ENCODE results near the gene STAT3.
"Not testable (repeated sequence)": the region's sequence is repeated elsewhere in the genome, so short reads cannot be mapped to it uniquely, and the experiment has no call there.

The STAT3 gene

DNA sequence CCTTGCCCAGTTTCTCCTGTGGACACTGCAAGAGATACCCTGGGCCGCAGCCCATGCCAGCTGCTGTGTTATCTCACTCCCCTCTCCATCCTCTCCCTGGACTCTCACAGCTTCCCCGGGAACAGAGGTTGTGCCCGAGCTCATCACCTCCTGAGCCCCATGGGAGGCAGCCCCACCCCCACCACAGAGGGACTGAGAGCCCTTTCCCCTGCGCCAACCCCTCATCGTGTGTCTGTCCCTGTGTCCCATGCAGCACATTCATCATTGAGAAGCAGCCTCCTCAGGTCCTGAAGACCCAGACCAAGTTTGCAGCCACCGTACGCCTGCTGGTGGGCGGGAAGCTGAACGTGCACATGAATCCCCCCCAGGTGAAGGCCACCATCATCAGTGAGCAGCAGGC is 87.2 kb downstream of the STAT3 start (continued):
- TF ChIP-seq, protein P1, sequence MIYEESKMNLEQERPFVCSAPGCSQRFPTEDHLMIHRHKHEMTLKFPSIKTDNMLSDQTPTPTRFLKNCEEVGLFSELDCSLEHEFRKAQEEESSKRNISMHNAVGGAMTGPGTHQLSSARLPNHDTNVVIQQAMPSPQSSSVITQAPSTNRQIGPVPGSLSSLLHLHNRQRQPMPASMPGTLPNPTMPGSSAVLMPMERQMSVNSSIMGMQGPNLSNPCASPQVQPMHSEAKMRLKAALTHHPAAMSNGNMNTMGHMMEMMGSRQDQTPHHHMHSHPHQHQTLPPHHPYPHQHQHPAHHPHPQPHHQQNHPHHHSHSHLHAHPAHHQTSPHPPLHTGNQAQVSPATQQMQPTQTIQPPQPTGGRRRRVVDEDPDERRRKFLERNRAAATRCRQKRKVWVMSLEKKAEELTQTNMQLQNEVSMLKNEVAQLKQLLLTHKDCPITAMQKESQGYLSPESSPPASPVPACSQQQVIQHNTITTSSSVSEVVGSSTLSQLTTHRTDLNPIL (CRISPR knock-in tag; IDR thresholded peaks at IDR 0.05; ENCODE audit: low read depth), result no peak
- TF ChIP-seq, protein P2, sequence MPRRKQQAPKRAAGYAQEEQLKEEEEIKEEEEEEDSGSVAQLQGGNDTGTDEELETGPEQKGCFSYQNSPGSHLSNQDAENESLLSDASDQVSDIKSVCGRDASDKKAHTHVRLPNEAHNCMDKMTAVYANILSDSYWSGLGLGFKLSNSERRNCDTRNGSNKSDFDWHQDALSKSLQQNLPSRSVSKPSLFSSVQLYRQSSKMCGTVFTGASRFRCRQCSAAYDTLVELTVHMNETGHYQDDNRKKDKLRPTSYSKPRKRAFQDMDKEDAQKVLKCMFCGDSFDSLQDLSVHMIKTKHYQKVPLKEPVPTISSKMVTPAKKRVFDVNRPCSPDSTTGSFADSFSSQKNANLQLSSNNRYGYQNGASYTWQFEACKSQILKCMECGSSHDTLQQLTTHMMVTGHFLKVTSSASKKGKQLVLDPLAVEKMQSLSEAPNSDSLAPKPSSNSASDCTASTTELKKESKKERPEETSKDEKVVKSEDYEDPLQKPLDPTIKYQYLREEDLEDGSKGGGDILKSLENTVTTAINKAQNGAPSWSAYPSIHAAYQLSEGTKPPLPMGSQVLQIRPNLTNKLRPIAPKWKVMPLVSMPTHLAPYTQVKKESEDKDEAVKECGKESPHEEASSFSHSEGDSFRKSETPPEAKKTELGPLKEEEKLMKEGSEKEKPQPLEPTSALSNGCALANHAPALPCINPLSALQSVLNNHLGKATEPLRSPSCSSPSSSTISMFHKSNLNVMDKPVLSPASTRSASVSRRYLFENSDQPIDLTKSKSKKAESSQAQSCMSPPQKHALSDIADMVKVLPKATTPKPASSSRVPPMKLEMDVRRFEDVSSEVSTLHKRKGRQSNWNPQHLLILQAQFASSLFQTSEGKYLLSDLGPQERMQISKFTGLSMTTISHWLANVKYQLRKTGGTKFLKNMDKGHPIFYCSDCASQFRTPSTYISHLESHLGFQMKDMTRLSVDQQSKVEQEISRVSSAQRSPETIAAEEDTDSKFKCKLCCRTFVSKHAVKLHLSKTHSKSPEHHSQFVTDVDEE (CRISPR knock-in tag; IDR thresholded peaks at IDR 0.05), result no peak
- no peak for TF ChIP-seq TOX (CRISPR knock-in tag; IDR thresholded peaks at IDR 0.05; ENCODE audit: borderline replicate concordance)

DNA sequence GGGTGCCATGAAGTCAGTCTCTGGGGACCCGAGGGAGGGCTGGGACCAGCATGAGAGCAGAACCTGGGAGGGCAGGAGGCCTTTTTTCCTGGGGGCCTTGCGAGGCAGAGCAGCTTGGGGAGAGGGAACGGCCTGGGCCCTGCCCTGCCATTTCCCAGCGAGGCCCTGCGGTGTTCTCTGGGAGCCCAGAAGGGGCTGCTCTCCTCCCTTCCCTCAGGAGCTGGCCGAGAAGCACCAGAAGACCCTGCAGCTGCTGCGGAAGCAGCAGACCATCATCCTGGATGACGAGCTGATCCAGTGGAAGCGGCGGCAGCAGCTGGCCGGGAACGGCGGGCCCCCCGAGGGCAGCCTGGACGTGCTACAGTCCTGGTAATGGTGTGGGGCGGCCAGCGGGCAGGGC is 88.3 kb downstream of the STAT3 start:
- ATAC-seq, result not testable (repeated sequence)

DNA sequence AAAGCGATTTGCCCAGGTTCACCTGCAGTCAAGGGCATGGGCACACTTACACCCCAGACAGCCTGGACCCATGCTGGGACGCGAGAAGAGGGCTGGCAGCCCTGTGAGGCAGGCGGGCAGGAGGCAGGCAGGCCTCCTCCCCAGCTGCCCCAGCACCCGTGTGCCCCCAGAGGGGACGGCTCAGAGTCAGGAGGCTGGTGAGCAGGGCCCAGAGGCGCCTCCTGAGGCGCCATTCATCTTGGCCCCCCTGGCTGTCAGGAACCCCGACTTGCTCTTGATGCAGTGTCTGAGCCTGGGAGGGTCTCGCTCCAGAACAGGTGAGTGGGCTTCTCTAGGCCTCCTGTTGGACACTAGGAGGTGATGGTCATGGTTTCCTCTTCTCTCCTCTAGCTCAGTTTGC is 88.9 kb downstream of the STAT3 start:
- ATAC-seq, result not testable (repeated sequence)

DNA sequence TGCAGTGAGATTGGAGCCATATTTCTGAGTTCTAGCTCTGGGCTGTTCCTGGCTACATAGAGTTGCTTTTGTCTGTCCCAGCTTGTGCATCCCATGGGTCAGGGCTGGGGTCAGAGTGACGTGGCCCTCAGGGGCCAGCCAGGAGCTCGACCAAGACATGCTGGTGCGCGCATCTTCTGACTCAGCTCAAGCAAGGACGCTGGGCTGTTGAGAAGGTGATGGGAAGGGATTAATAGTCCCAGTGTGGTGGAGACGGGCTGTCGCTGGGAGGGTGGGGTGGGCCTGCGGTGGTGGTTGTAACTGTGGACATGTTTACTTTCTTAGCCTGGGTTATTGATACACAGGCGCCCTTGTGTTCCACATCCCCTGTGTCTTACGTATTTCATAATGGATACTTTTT is 90.5 kb downstream of the STAT3 start:
- ATAC-seq, result not testable (repeated sequence)

DNA sequence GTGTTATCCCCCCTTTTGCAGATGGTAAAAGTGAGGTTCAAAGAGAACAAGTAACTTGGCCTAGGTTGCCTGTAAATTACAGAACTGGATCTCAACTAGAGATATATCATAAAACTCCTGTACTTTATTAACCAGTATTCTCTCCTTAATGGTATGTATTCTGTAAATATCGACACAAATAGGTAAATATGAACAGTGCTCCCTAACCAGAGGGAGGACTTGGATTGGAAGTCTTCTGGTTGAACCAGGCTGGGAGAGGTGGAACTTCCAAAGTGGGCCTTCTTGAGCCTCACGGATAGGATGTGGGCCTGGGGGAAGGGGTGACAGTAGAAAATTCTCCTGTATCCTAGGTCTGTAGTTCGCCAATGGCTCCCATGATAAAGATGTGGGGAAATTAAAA is 92.2 kb downstream of the STAT3 start:
- no peak for TF ChIP-seq OSR1 (CRISPR knock-in tag; IDR thresholded peaks at IDR 0.05)
- TF ChIP-seq ZNF70 (CRISPR knock-in tag; IDR thresholded peaks at IDR 0.05), result no peak
- ATAC-seq, result no peak

DNA sequence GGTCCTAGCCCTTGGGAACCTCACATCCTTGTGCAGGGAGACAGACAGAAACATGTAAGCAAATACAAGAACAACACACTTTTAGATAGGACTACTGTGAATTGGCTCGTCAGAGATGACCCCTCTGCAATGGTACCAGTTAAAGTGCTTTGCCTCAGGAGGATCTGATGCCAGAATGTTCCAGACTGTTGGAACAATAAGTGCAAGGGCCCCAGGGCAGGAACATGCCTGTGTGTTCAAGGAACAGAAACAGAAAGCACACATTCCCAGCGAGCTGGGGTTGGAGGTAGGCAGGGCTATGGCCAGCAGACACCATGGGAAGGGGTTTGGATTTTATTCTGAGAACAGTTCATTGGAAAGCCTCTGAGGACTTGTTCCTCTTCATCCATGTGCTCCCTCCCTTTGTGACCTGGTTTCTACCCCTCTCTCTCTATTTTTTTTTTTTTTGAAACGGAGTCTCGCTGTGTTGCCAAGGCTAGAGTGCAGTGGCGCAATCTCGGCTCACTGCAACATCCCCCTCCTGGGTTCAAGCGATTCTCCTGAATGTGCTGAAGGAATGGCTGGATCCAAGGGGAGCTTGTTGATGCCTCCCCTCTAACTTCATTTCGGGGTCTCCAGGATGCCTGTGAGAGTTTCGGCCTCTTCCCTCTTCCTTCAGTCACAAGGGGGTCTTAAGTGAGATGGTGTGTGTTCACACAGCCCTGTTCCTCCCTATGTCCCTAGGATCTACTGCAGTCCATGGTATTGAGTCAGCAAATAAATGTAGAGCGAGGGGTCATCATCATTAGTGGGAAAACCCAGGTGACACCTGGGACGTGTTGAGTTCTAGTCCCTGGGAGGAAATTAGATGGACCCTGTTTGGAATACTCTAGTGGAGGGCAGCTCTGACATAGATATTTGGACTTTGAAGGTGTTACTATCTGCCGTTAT is 93.5 kb downstream of the STAT3 start:
- TF ChIP-seq PPARA (CRISPR knock-in tag; IDR thresholded peaks at IDR 0.05; ENCODE audit: borderline replicate concordance) (no peak), RARB (CRISPR knock-in tag; IDR thresholded peaks at IDR 0.05) (no peak), SNAI2 (CRISPR knock-in tag; IDR thresholded peaks at IDR 0.05) (no peak), ZNF8 (CRISPR knock-in tag; IDR thresholded peaks at IDR 0.05) (no peak), ESRRG (CRISPR knock-in tag; IDR thresholded peaks at IDR 0.05) (no peak)
- TF ChIP-seq, protein P3, sequence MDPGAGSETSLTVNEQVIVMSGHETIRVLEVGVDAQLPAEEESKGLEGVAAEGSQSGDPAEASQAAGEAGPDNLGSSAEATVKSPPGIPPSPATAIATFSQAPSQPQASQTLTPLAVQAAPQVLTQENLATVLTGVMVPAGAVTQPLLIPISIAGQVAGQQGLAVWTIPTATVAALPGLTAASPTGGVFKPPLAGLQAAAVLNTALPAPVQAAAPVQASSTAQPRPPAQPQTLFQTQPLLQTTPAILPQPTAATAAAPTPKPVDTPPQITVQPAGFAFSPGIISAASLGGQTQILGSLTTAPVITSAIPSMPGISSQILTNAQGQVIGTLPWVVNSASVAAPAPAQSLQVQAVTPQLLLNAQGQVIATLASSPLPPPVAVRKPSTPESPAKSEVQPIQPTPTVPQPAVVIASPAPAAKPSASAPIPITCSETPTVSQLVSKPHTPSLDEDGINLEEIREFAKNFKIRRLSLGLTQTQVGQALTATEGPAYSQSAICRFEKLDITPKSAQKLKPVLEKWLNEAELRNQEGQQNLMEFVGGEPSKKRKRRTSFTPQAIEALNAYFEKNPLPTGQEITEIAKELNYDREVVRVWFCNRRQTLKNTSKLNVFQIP (CRISPR knock-in tag; IDR thresholded peaks at IDR 0.05; ENCODE audit: borderline replicate concordance, low read depth), result no peak
- TF ChIP-seq, protein P4, sequence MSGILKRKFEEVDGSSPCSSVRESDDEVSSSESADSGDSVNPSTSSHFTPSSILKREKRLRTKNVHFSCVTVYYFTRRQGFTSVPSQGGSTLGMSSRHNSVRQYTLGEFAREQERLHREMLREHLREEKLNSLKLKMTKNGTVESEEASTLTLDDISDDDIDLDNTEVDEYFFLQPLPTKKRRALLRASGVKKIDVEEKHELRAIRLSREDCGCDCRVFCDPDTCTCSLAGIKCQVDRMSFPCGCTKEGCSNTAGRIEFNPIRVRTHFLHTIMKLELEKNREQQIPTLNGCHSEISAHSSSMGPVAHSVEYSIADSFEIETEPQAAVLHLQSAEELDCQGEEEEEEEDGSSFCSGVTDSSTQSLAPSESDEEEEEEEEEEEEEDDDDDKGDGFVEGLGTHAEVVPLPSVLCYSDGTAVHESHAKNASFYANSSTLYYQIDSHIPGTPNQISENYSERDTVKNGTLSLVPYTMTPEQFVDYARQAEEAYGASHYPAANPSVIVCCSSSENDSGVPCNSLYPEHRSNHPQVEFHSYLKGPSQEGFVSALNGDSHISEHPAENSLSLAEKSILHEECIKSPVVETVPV (CRISPR knock-in tag; IDR thresholded peaks at IDR 0.05), result no peak
- no peak for ATAC-seq

DNA sequence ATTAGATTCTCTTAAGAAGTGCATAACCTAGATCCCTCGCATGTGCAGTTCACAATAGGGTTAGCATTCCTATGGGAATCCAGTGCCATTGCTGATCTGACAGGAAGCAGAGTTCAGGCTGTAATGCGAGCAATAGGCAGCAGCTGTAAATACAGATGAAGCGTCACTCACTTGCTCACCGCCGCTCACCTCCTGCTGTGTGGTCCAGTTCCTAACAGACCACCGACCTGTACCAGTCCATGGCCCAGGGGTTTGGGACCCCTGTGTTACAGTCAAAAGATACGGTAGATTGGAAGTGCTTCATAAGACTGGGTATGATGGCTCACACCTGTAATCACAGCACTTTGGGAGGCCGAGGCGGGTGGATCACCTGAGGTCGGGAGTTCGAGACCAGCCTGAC is 97.1 kb downstream of the STAT3 start:
- ATAC-seq, result no peak
- no peak for TF ChIP-seq RARB (CRISPR knock-in tag; IDR thresholded peaks at IDR 0.05)
- TF ChIP-seq CSDC2 (CRISPR knock-in tag; IDR thresholded peaks at IDR 0.05), result no peak
- TF ChIP-seq, protein P1 (CRISPR knock-in tag; IDR thresholded peaks at IDR 0.05; ENCODE audit: low read depth), result no peak
- no peak for TF ChIP-seq ZFP3 (CRISPR knock-in tag; IDR thresholded peaks at IDR 0.05)
- no peak for TF ChIP-seq GLIS3 (CRISPR knock-in tag; IDR thresholded peaks at IDR 0.05)
- no peak for TF ChIP-seq TCF4 (CRISPR knock-in tag; IDR thresholded peaks at IDR 0.05; ENCODE audit: borderline replicate concordance)
- TF ChIP-seq ESRRG (CRISPR knock-in tag; IDR thresholded peaks at IDR 0.05), result no peak
- TF ChIP-seq TOX (CRISPR knock-in tag; IDR thresholded peaks at IDR 0.05; ENCODE audit: borderline replicate concordance), result no peak
- no peak for TF ChIP-seq SNAI2 (CRISPR knock-in tag; IDR thresholded peaks at IDR 0.05)
- TF ChIP-seq, protein P5, sequence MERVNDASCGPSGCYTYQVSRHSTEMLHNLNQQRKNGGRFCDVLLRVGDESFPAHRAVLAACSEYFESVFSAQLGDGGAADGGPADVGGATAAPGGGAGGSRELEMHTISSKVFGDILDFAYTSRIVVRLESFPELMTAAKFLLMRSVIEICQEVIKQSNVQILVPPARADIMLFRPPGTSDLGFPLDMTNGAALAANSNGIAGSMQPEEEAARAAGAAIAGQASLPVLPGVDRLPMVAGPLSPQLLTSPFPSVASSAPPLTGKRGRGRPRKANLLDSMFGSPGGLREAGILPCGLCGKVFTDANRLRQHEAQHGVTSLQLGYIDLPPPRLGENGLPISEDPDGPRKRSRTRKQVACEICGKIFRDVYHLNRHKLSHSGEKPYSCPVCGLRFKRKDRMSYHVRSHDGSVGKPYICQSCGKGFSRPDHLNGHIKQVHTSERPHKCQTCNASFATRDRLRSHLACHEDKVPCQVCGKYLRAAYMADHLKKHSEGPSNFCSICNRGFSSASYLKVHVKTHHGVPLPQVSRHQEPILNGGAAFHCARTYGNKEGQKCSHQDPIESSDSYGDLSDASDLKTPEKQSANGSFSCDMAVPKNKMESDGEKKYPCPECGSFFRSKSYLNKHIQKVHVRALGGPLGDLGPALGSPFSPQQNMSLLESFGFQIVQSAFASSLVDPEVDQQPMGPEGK (CRISPR knock-in tag; IDR thresholded peaks at IDR 0.05; ENCODE audit: borderline replicate concordance), result no peak
- TF ChIP-seq OSR1 (CRISPR knock-in tag; IDR thresholded peaks at IDR 0.05), result no peak
- no peak for TF ChIP-seq ZFP30 (CRISPR knock-in tag; IDR thresholded peaks at IDR 0.05)
- TF ChIP-seq ZNF565 (CRISPR knock-in tag; conservative IDR thresholded peaks at IDR 0.05; ENCODE audit: low read depth), result no peak
- TF ChIP-seq ARNTL (CRISPR knock-in tag; IDR thresholded peaks at IDR 0.05; ENCODE audit: borderline replicate concordance, low read depth), result no peak
- TF ChIP-seq ZNF70 (CRISPR knock-in tag; IDR thresholded peaks at IDR 0.05), result no peak
- TF ChIP-seq ZNF8 (CRISPR knock-in tag; IDR thresholded peaks at IDR 0.05), result no peak

Data from SK-N-SH treated with all-trans-retinoic acid at 6 μM for 48 hours (cell line).